AG04449 (cell line): Measurements from ENCODE around the gene TRIO.

ENCODE experiments used
- CTCF ChIA-PET: fragments of 350-600 bp; formaldehyde crosslinking; extraction: SDS; loops from one replicate; lab custom pipeline; 2021; ENCODE audit warnings: antibody characterized with exemption; lab: Yijun Ruan, JAX
- POLR2A ChIA-PET: fragments of 400-600, 350-600 bp; formaldehyde crosslinking; extraction: SDS; loops from one replicate; lab custom pipeline; 2020; ENCODE audit warnings: antibody characterized with exemption, inconsistent platforms; lab: Yijun Ruan, JAX
- DNase-seq: peaks from one replicate; pipeline ENCODE4 v3.0.0-alpha.2; 2010; ENCODE audit warnings: low read depth, low spot score
- H3K4me3 ChIP-seq: 2 replicates; pipeline ENCODE4 v1.5.1; 2011; ENCODE audit warnings: low read depth, mild to moderate bottlenecking, control low read depth, low read length
- TF ChIP-seq, protein P1 (sequence below): IDR thresholded peaks from one replicate; pipeline ENCODE4 v1.5.1; 2011; ENCODE audit warnings: mild to moderate bottlenecking, moderate library complexity, low read length, control low read depth, inconsistent platforms; ENCODE audit not compliant: insufficient read depth; ENCODE audit errors: missing control alignments

Gene TRIO

DNA sequence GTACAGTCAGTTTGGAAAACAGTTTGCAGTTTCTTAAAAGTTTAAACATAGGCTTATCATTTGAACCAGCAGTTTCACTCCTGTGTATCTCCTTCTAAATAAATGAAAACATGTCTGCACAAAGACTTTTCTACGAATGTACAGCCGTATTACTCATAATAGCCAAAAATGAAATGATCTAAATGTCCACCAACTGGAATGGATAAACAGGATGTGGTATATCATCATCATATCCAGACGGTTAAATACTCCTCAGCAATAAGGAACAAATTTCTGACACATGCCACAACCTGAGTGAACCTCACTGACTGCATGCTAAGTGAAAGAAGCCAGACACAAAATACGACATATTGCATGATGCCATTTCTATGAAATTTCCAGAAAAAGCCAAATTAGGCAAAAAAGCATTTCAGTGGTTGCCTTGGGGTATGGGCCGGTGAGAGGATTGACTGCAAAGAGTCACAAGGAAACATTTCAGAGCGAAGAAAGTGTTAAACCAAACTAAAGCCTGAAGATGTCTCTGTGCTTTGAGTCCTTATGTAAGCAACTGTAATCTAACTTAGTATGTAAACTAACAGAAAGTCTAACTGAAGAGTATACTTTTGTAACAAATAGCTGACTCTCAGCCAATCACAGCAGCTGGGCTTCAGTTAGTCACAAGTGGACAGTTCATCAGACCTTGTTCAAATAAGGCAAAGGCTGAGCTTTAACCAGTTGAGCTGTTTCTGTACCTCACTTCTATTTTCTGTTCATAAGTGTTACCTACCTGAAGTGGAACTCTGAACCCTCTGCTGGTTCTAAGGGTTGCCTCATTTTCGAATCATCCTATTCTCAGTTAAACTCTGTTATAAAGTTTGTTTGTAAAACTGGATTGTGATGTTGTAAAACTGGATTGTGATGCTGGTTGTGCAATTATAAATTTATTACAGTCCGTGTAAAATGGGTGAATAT is 65.2 kb downstream of the TRIO start:
- TF ChIP-seq, protein P1, sequence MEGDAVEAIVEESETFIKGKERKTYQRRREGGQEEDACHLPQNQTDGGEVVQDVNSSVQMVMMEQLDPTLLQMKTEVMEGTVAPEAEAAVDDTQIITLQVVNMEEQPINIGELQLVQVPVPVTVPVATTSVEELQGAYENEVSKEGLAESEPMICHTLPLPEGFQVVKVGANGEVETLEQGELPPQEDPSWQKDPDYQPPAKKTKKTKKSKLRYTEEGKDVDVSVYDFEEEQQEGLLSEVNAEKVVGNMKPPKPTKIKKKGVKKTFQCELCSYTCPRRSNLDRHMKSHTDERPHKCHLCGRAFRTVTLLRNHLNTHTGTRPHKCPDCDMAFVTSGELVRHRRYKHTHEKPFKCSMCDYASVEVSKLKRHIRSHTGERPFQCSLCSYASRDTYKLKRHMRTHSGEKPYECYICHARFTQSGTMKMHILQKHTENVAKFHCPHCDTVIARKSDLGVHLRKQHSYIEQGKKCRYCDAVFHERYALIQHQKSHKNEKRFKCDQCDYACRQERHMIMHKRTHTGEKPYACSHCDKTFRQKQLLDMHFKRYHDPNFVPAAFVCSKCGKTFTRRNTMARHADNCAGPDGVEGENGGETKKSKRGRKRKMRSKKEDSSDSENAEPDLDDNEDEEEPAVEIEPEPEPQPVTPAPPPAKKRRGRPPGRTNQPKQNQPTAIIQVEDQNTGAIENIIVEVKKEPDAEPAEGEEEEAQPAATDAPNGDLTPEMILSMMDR: no peak
- H3K4me3 ChIP-seq: no peak overlapping the region
- no peak for DNase-seq
- ChIA-PET POLR2A (interaction anchor here (0.7 to 1.8 kb wide), 4 partner anchors 18 to 65 kb away, joined by 3 to 6 read pairs (median 5); partner anchors contain the start of gene TRIO), CTCF (no interaction called here)

DNA sequence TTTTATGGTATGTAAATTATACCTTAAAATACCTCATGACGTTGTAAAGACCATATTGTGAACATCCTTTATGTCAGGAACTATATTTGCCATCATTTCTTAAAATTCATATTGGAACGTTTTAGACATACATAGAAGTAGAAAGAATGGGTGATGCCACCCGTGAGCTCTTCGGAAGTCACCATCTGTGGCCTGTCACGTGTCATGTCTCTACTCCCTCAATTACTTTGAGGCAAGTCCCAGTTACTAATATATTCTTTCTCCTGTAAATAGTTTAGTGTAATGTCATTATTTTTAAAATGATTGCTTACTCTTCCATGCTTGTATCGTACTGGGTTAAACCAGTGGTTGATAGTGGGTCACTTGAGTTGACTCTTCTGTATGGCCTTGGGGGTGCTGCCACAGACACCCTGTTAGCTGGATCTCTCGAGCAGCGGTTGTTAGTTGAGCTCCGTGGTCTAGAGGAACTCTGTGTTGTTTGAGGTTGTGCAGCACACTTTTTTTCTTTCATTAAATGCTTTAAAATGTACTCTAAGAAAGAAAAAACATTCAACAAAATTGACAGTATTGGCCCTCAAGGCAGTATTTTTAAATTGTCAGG is 66.2 kb downstream of the TRIO start:
- POLR2A ChIA-PET: interaction anchor here (0.5 to 1.8 kb wide), 4 partner anchors 19 to 205 kb away, joined by 3 to 6 read pairs (median 5); no protein-coding TSS in a partner anchor
- TF ChIP-seq, protein P1: no peak
- CTCF ChIA-PET: interaction anchor here (1.3 kb wide), 1 partner anchor 62 kb away, joined by 3 read pairs; no protein-coding TSS in a partner anchor
- DNase-seq: no peak
- no peak overlapping the region for H3K4me3 ChIP-seq

DNA sequence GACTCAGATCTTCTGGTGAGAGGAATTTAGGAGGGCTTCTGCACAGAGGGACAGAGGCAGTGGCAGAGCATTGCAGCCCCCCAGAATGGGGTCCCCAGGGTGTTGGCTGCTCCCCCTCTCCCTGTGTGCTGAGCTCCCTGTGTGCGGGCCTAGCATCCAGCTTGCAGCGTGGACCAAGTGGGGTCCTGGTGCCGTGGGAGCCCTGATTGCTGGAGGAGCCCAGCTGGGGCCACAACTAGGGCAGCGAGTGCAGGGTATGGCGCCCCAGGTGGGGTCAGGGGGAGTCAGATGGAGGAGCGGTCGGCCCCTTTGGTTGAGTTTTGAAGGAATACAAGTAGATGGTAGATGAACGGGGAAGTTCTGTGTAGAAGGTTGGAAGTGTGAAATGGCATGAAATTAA is 66.7 kb downstream of the TRIO start:
- no peak for DNase-seq
- POLR2A ChIA-PET: interaction anchor here (0.5 kb wide), 1 partner anchor 205 kb away, joined by 4 read pairs; no protein-coding TSS in a partner anchor
- H3K4me3 ChIP-seq: no peak overlapping the region
- TF ChIP-seq, protein P1: no peak
- CTCF ChIA-PET: interaction anchor here (1.3 kb wide), 1 partner anchor 61 kb away, joined by 3 read pairs; no protein-coding TSS in a partner anchor

DNA sequence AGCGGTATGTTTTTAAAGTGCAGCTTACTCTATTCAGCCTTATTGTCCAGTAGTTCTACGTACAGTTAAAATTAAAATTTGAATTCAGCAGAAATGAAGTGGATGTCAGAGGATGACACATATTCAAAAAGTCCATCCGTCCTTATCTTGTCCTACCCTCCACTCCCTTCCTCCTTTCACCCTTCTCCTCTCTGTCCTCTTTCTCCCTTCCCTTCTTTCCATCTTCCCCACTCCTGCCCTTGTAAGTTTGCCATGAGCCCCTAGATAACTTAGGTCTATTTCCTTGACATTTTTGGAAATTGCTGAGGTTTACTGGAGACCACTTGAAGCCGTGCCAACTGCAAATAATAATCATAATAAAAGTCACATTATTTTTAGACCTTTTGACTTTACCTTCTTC is 67.6 kb downstream of the TRIO start:
- ChIA-PET CTCF (interaction anchor here (1.3 to 1.7 kb wide), 2 partner anchors 12 to 60 kb away, joined by 3 to 4 read pairs; no protein-coding TSS in a partner anchor), POLR2A (no interaction called here)
- no peak for DNase-seq
- no peak overlapping the region for H3K4me3 ChIP-seq
- TF ChIP-seq, protein P1: no peak

DNA sequence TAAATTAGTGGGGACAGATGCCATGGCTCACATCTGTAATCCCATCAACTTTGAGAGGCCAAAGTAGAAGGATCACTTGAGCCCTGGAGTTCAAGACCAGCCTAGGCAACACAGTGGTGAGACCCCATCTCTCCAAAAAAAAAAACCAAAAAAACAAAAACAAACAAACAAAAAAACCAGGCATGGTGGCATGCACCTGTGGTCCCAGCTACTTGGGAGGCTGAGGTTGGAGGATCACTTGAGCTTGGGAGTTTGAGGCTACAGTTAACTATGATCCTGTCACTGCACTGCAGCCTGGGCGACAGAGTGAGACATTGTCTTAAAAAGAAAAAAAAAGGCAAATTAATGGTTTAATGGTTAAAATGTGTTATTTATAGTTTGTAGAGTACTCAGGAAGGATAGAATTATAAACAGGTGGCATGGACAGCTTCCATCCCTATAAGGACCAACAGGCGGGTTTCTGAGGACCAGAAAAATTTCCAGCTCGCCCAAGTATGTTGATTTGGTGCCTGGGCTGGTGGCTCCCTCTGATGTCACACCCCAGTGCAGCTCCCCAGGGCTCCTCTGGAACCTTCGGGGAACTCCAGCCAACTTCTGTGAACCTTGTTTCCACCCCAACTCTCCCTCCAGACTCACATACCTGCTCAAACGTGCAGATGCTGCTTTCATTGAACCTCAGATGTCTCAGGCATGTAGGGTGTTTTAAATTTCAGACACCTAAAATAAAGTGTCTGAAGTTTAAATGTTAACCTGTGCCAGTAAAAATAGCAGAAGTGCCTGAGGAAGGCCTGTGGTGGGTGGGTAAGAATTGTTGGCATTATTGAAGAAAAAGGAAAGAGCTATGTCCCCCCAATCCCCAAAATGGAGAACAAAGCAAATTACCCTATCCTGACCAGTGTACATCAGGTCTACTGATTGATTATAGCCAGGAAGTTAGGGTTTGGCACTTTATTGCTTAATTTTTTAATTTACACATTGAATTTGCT is 69.0 kb downstream of the TRIO start:
- DNase-seq: no peak
- TF ChIP-seq, protein P1: no peak
- ChIA-PET CTCF (interaction anchor here (0.7 to 1.7 kb wide), 3 partner anchors 11 to 18 kb away, joined by 3 to 4 read pairs (median 4); no protein-coding TSS in a partner anchor), POLR2A (no interaction called here)
- no peak overlapping the region for H3K4me3 ChIP-seq
